Putamen (tissue), 1 donor: ENCODE results near the gene SPNS1.

Experiments used
- DNase-seq: peaks from one replicate; pipeline ENCODE4 v3.0.0-alpha.2; 2016; ENCODE audit warnings: low spot score

SPNS1 gene

DNA sequence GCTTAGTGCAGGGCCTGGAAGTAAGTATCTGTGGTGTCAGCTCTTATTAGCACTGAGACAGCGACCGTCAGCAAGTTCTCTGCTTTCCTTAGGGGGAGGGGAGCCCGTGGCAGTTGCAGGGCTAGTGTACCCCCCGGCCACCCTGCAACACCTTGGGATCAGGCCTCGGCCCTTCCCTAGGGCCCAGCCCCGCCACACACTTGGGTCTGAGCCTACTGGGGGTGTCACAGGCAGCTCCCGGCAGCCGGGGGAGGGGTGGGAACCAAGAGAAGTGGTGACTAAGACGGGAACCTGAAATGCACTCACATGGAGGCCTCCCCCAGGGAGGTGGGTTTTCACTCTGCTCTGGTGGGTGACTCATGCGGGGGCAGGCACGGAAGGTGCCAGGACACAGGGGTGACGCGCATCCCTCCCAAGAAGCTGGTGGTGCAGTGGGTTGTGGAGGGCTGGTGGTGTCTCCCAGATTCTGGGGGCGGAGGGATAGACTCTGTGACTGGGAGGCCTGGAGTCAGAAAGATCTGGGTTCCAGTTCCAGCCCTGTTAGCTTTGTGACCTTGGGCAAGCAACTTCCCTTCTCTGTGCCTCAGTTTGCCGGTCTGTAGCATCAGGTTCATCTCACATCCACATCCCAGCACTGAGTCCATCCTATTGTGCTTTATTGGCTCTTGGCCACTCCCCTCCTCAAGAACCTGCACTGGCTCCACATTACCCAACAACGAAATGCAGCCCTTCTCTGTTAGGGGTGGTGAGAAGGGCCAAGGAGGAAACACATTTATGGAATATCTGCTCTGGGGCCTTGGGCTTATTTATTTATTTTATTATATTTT, 54.8 kb downstream of the SPNS1 start:
- peak; percentile 78 for DNase-seq

DNA sequence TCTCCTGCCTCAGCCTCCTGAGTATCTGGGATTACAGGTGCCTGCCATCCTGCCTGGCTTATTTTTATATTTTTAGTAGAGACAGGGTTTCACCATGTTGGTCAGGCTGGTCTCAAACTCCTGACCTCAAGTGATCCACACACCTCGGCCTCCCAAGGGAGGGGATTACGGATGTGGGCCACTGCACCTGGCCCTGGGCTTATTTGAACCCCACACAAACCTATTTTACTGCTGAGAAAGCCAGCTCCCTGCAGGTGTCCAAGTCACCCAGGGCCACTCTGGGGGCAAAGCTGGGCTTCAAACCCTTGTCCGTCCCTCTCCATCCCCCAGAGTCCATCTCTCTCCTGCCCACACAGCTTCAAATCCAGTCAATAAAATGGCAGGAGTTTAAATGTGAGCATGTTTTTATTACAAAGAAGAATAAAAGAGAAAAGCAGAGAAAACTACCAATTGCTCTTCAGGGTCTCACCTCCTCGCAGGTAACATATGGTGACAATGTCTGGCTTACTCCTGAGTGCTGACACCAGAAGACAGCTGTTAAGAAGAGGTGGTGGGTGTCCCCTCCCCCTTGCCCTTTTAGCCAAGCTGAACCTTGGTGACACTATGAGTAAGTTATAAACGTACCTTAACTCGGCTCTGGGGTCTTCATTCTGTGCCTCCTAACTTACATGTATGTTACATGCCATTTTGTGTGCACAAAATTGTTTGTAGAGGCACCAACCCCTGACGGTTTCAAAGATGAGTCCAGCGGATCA, 55.7 kb downstream of the SPNS1 start:
- DNase-seq: no peak
